GM18498 (cell line): ENCODE data around the gene FAM9C.
"Not testable (repeated sequence)": the region's sequence is repeated elsewhere in the genome, so short reads cannot be mapped to it uniquely, and the experiment has no call there.

Source experiments
- ATAC-seq: cut with Tn5 transposase; IDR thresholded peaks from one replicate; pipeline ENCODE4 v1.9.1; 2021; ENCODE audit warnings: mild to moderate bottlenecking, moderate library complexity; ENCODE audit not compliant: unreplicated experiment

The FAM9C gene

DNA sequence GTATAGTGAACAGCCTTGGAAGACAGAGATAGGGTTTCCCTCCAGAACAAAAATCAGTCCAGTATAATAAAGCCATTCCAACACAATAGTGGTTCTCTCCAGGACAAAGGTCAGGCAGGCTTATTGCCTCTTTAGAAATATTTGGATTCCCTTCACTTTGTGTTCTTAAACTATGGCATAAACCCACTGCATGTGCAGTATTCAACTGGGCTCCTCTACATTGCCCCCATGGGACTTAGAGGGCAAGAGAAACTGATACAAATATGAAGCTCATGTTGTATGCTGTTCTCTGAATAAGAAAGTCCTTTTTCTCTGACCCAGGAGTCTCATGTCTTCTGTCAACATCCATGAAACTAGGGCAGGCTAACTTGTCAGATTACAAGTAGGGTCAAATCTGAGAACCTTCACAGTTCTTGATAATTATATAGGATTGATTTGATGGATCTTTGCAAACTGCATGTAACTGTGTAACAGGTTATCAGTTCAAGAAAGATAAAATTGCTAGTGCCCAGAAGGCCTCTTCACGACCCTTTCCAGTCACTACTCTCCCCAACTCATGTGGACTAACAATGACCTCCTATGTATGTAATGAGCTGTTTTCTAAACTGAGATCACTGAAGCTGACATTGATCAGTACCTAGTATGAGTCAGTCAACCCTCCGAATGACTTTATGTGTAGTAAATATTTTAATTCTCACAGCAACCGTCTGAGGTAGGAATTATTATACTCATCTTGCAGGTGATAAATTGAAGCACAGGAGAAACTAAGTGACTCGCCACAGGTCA is 31.9 kb upstream of the FAM9C start:
- ATAC-seq: no peak

DNA sequence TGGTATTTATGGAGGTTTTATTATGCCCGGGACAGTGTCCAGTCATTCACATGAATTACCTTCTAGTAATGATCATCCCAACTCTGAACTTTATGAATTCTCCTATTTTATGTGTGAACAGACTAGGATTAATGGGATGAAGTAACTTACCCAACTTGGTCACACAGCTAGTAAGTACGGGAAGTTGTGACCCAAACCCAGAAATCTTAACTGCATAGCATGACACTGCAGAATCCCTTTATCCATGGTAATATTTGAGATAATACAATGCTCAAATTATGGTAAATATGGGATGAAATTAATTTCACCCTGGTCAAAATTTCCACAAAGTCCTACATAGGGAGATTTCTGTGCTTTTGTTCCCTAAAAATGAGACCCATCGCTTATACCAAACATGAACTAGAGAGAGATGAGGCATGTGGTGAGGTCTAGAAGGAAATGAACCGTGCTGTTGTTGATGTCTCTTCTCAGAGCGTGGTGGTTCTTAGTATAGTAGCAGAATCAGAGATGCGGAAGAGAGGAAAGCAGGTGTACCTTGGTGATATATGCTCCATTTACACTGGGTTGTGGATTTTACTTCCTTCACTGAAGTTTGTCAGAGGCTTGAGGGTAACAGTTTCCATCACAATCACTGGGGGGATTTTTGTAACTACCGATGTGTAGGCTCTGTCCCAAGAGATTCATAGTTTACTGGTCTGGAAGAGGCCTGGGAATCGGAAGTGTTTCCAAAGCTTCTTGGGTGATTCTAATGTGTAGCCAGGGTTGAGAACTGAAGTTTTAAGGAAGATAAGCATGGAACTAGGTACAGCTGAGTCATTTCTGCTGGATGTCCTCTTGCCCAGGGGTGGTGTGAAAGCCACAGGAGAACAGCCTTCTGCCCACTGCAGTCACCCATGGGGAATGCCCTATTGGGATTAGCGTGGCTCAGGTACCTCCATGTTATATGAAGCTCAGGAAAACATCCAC is 30.2 kb upstream of the FAM9C start:
- peak; percentile 90 for ATAC-seq

DNA sequence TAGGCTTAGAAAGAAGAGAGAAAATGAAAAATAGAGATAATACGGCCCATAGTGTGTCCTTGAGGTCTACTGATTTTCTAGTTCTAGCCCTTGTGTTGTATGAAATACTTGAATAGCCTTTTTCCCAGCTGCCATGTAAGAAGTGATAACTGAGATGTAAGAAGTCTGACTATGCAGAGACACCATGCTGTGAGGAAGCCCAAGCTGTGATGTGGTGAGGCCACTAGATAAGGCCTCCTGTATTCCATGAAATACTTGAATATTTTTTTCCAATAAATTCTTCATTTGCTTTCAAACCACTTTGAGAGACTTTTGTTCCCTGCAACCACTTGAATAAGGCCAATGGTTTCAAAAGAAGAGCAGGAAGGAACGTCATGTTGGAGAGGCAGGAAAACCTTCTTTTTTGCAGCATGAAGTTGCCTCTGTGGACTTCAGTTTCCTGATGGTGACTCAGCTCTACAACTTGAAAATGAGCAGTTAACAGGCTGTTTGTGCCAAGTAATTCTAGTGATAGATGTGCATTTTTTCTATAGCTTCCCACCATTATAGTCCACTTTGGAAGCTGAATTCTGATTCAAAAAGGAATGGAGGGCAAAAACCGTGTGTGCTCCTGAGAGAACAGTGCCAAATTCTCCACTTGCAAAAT is 25.5 kb upstream of the FAM9C start:
- ATAC-seq: no peak

DNA sequence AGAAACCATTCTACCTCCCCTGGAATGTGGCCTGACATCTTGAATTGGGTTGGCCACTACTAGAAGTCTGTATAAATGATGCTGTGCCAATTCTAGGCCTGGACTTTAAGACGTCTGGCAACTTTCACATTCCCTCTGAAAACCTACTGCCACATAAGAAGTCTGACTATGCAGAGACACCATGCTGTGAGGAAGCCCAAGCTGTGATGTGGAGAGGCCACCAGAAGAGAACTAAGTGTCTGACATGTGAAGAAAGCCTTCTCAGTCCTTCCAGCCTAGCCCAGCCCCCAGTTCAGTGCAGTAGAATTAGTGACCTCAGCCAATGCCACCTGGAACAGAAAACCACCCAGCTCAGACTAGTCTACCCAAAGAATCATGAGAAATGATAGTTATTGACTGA is 24.2 kb upstream of the FAM9C start:
- no peak for ATAC-seq

DNA sequence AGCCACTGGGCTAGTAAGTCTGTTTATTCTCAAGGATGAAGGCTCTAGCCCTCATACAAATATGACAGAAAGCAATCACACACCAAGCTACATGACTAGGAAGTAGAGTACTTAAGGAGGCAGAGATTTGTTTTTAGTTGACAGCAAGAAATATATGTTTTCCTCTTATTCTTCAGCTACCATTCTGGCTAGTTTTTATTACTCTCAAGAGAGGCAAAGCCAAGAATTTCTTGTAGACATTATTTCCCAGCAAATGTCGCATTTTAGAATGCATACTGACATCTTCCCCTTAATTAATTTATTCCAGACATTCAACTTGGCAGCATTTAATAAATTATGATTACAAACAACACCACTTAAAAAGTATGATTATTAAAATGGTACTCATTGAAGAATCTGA is 23.4 kb upstream of the FAM9C start:
- ATAC-seq: no peak

DNA sequence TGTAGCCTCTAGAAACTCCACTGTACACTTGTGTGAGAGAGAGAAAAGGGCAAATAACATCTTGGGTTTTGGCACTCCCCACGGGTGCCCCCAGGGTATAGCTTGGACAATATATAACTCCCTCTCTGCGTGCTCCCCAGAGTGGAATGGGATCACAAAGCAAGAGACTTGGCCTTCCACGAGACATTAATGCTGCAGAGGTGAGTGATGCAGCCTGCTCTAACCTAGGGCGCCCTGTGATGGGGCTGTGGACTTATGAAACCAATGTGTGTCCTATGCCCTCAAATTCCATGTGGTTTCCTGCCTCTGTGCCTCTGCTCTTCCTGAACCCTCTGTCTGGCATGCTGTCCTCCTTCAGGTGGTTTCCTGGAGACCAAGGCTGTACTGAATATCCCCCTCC is 22.0 kb upstream of the FAM9C start:
- ATAC-seq: no peak

DNA sequence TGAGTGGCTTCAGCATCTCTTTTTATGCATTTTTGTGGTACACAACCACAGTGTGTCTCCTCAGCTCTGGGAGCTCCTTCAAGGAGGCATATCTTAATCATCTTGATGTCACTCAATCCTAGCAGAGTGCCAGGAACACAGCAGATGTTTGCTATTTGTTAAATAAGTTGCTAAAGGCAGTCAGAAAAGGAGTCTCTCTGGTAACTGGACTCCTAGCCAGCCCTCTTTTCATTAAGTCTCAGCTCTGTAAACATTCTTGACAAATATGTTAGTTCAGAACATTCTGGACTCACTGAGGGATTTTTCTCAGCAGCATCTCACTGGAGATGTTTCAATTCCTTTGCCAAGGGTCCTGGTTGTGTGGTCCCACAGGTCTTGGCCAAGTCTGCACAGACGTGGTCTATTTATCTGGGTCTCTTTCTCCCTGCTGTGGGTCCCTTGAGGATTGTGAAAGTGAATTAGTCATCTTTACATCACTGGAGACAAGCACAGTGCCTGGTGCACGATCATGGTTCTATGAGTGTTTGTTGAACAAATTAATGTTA is 20.3 kb upstream of the FAM9C start:
- no peak for ATAC-seq

DNA sequence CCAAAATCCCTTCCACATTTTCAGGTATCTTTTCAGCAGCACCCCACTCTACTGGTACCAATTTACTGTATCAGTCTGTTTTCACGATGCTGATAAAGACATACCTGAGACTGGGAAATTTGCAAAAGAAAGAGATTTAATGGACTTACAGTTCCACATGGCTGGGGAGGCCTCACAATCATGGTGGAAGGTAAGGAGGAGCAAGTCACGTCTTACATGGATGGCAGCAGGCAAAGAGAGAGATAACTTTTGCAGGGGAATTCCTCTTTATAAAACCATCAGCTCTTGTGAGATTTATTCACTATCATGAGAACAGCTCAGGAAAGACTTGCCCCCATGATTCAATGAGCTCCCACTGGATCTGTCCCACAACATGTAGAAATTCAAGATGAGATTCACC is 18.7 kb upstream of the FAM9C start:
- not testable (repeated sequence) for ATAC-seq

DNA sequence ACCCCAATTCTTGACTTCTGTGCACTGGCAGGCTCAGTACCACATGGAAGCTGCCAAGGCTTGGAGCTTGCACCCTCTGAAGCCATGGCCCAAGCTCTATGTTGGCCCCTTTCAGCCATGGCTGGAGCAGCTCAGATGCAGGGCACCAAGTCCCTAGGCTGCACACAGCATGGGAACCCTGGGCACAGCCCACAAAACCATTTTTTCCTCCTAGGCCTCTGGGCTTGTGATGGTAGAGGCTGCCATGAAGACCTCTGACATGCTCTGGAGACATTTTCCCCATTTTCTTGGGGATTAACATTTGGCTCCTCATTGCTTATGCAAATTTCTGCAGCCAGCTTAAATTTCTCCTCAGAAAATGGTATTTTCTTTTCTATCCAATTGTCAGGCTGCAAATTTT is 17.9 kb upstream of the FAM9C start:
- ATAC-seq: not testable (repeated sequence)

DNA sequence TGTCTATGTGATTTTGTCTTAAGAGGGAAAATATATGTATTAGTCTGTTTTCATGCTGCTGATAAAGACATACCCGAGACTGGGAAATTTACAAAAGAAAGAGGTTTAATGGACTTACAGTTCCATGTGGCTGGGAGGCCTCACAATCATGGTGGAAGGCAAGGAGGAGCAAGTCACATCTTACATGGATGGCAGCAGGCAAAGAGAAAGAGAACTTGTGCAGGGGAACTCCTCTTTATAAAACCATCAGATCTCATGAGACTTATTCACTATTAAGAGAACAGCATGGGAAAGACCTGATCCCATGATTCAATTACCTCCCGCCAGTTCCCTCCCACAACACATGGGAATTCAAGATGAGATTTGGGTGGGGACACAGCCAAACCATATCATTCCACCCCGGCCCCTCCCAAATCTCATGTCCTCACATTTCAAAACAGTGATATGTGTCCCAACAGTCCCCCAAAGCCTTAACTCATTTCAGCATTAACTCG is 16.8 kb upstream of the FAM9C start:
- not testable (repeated sequence) for ATAC-seq

DNA sequence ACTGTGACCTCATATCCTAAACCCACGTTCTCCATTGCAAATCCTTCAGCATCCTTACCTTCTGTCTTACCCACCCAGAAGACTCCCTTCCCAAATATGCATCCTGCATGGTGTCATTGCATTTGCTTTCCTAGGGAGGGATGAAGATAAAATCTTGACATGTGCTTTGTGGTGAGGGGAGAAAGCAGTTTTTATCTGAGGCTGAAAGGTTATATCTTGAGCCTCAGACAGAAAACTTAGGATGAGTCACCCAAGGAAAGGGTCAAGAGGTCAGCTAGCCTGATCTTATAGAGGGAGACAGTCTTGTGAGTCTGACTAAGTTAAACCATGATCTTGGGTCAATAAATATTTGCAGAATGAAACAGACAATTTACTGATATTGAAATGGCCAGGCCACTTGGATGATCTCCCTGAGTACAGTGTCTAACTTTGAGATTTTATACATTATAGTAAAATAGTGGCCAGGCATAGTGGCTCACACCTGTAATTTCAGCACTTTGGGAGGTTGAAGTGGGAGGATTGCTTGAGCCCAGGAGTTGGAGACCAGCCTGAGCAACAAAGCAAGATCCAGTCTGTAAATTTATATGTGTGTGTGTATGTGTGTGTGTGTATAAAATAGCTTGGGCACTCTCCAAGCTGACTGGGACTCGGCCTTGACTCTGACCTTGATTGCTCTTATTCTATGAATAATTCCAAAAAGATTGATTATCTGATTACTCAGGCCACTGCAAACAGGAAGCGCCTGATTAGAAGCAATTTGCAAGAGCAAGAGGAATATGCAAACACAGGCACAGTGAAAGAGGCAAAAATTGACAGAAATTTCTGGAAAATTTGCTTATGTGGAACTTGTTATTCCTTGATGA is 15.4 kb upstream of the FAM9C start:
- ATAC-seq: no peak

DNA sequence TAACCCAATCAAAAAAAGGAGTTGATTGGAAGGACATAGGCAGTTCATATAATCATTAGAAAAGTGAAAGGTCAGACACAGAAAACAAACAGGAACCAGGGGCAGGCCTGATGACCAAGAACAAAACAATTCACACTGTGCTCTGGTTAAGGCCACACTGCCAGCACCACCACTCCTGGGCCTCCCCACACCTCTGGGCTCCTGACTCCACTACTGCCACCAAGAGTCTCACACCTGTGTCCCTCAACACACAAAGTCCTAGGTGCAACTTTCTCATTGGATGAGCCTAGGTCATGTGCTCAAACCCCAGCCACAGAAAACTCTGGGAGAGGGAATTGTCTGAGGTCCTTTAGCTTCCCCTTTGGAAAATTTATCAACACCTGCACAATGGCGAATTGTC is 11.1 kb upstream of the FAM9C start:
- no peak for ATAC-seq

DNA sequence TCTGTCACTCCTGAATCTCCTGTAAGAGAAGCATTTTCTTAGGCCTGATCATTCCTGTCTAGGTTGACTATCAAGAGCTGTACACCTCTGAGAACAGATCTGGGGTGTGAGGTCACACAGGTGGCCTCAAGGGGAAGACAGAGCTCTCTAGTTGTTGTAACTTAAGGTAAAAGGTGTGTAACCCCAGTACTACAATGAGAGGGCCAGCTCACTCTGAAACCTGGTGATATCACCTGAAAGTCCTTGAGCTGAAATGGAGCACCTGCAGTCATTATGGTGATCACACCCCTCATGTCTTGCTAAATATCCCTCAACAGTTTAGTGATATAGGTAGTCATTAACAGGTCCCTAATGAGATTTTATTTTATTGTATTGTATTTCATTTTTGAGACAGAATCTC is 8.8 kb upstream of the FAM9C start:
- no peak for ATAC-seq

DNA sequence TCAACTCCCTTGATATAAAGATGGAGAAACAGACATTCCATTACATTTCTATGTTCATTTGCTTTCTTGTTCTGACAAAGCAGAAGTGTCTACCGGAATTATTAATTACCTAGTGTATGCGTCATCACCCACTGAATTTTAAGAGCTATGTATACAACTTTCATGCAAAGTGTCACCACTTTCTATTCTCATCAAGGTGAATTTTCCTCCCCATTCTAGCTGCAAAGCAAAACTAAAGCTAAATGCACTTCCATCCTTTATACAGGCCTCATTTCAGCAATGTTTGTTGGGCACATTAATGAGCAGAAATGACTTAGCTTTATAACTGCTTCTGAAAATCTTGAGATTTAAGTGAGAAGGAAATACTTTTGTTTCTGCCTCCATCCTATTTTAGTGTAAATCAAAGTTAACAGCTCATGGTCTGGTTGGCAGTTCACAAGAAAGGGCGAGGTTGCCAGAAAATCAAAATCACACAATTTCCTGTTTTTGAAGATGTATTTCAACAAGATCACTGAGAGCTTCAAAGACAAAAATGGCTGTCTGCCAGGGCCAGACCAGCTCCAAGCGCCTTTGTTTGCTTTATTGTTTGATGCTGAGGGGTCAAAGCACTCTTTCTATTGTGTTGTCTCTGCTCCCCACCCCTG is 7.2 kb upstream of the FAM9C start:
- peak; percentile 74 for ATAC-seq

DNA sequence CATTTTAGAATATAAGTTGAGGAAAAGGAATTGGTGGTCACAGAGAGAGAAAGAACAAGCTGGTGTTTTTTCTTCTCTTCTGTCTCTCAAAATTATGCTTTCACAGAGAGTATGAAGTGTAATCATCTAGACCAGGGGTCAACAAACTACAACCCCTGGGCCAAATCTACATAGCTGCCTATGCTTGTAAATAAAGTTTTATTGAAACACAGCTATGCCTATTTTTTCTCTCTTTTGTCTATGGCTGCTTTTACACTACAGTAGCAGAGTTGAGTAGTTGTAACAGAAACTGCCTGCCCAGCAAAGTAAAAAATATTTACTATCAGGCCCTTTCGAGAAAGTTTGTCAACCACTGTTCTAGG is 6.7 kb upstream of the FAM9C start:
- no peak for ATAC-seq

DNA sequence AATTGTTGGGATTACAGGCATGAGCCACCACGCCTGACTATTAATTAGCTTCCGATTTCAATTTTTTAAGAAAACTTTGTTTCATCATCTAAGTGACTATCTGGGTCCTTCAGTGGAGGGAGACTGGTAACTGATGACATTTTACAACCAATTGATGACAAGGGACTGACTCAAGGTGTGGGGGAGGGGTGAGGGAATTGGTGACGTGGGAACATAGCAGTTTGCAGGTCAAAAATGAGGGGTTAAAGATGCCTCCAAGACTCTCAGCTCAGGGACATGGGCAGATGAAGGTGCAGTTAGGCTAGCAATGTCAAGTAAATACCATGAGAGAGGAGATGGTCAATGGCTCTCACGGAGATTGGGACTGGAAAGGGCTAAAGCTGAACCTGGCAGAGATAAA is 5.7 kb upstream of the FAM9C start:
- ATAC-seq: no peak

DNA sequence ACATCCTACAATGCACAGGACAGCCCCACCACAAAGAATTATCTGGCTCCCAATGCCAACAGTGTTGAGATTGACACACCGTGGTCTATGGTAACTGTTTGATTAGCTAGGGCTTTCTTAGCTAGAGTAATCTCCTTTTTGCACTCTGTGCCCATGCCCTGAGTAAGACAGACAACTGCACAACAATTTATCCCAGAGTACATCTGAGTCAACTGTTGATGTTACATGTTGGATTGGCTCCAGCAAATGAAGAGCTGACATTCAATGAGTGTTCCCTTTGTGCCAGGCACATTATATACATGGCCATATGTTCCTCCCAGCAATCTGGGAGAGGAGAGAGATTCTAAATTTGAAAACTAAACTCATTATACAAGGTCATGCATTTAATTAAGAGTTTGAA is 3.9 kb upstream of the FAM9C start:
- ATAC-seq: no peak

DNA sequence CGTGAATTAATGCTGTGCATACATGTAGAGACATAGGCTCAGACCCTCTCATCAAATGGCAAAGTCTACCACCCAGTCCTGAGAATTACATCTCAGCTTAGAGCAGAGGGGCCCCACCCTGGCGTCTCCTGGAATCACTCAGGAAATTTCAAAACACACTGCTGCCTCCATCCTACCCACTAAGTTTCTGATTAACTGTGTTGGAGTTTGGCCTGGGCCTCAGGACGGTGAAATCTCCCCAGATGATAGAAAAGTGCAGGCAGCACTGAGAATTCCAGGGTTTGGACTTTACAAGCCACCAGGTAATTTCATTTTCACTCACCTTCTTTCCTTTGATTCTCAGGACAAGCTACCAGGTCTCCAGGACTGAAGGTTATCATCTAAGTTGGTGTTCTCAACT is 3.3 kb upstream of the FAM9C start:
- ATAC-seq: no peak

DNA sequence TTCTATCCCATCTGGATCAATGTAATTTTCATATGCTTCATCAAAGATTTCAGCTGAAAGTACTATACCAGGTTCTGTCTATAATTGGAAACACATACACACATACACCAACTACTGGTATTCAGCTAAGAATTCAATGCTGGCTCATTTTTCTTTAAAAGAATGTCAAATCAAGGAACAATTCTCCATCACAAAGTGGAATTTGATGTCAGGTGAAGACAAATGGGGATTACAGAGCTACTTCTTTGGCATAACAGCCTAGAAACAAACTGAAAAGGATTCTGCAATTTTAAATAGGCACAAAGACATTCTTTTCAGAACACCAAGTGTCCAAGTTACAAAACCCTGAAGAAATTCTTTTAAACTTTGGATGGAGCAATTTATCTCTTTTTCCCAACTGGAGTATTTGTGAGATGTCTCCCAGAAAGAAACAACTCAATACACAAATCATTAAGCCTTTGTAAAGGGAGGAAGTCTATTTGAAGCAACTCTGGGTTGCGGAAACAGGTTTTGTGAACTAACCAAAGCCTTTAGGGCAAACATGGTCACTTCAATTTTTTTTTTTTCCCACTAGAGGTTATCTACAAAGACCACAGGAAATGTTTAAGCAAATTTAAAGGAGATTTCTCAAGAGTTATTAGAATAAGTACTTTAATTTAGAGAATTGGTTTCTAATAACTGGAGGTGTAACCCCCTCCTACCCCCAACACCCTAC is 1.9 kb upstream of the FAM9C start:
- no peak for ATAC-seq
